Esophagus muscularis mucosa (tissue), 4 donors: Measurements from ENCODE around the gene CLTA. TPM values are rescaled to one million over a fixed set of nuclear protein-coding genes. Genes with fewer than 3 reads are reported as not detected.

Experiments used
- DNase-seq: peaks from one replicate; pipeline ENCODE4 v3.0.0-alpha.2; 2017; ENCODE audit errors: extremely low spot score
- H3K27ac ChIP-seq, 4 donors: fragments of 200-600 bp; sonication (generic); replicated peaks in 1 of 4; 1 replicate in 3 of 4; 2 replicates in 1 of 4; pipeline ENCODE4 v1.5.1; 2016 to 2019; ENCODE audit warnings: mild to moderate bottlenecking in 1 of 4
- H3K27me3 ChIP-seq, 4 donors: fragments of 200-600 bp; sonication (generic); one replicate each; pipeline versions ENCODE4 v1.5.1 to v1.6.0; 2016 to 2019
- H3K36me3 ChIP-seq, 4 donors: fragments of 200-600 bp; sonication (generic); one replicate each; pipeline ENCODE4 v1.5.1; 2016 to 2019
- H3K4me1 ChIP-seq, 4 donors: fragments of 200-600 bp; sonication (generic); one replicate each; pipeline ENCODE4 v1.5.1; 2016 to 2019
- H3K4me3 ChIP-seq, 4 donors: fragments of 200-600 bp; sonication (generic); 1 replicate in 2 of 4; 2 replicates in 2 of 4; pipeline ENCODE4 v1.5.1; 2016 to 2019; ENCODE audit warnings: mild to moderate bottlenecking in 4 of 4, moderate library complexity in 1 of 4
- H3K9me3 ChIP-seq, 4 donors: fragments of 200-600 bp; sonication (generic); 1 replicate in 3 of 4; 2 replicates in 1 of 4; pipeline ENCODE4 v1.5.1; 2016 to 2019
- EP300 ChIP-seq: sonication (generic); formaldehyde crosslinking; IDR thresholded peaks from one replicate; pipeline ENCODE4 v1.6.1; 2017; ENCODE audit warnings: antibody characterized with exemption
- POLR2A ChIP-seq: fragments of 450-650 bp; IDR thresholded peaks from one replicate; pipeline ENCODE4 v1.6.1; 2017; ENCODE audit warnings: antibody characterized with exemption, moderate library complexity, mild to moderate bottlenecking, low read depth
- POLR2AphosphoS5 ChIP-seq, 2 donors: sonication (generic); formaldehyde crosslinking; IDR thresholded peaks; one replicate each; pipeline ENCODE4 v1.6.1; 2017; ENCODE audit warnings: antibody characterized with exemption in 2 of 2
- WGBS: methylation state at CpG from one replicate; pipeline ENCODE4 v1.1.5; 2018; 5-methylcytosine and 5-hydroxymethylcytosine counted together
- intact Hi-C: fragments of 100-400 bp; cut with DNase I; formaldehyde crosslinking; loops from one replicate; pipeline ENCODE4 v1.15.1; 2023
- total RNA-seq, 4 donors: library from RNA; depleted of rRNA; stranded (reverse); fragments of >200 nt; gene quantifications; one replicate each; pipeline versions ENCODE4 v1.1.0 to v1.2.1, GENCODE V29; 2016
- TF ChIP-seq, protein P1 (sequence below), 3 experiments: fragments of 200-600 bp in 2 of 3; fragments of 450-650 bp in 1 of 3; sonication (generic) in 2 of 3; IDR thresholded peaks; one replicate each; pipeline ENCODE4 v1.5.1; 2017 to 2019; ENCODE audit warnings: antibody characterized with exemption in 3 of 3, mild to moderate bottlenecking in 2 of 3, moderate library complexity in 1 of 3

Gene CLTA
- total RNA-seq, 4 donors from 2014 or later: 125 to 178 (median 159) TPM

GRCh38 chr9:36258996-36259533 lies 68.3 kb downstream of the CLTA start:
- H3K9me3 ChIP-seq: no peaks in the 10 kb centered on the region
- 47% methylated on average over 7 of the region's 7 CpGs for WGBS
- H3K4me3 ChIP-seq: peak overlapping the region; percentile 80 to 97 (median 89)
- H3K4me1 ChIP-seq: peaks cover 12 to 31% (median 22%) of the 10 kb centered on the region in 4 donors
- peak overlapping the region; percentile 97 to 100 (median 98) for H3K27ac ChIP-seq
- TF ChIP-seq POLR2AphosphoS5 (IDR thresholded peaks at IDR 0.05) (no peak), EP300 (no peak), POLR2A (no peak)
- TF ChIP-seq, protein P1, sequence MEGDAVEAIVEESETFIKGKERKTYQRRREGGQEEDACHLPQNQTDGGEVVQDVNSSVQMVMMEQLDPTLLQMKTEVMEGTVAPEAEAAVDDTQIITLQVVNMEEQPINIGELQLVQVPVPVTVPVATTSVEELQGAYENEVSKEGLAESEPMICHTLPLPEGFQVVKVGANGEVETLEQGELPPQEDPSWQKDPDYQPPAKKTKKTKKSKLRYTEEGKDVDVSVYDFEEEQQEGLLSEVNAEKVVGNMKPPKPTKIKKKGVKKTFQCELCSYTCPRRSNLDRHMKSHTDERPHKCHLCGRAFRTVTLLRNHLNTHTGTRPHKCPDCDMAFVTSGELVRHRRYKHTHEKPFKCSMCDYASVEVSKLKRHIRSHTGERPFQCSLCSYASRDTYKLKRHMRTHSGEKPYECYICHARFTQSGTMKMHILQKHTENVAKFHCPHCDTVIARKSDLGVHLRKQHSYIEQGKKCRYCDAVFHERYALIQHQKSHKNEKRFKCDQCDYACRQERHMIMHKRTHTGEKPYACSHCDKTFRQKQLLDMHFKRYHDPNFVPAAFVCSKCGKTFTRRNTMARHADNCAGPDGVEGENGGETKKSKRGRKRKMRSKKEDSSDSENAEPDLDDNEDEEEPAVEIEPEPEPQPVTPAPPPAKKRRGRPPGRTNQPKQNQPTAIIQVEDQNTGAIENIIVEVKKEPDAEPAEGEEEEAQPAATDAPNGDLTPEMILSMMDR (IDR thresholded peaks at IDR 0.05): no peak
- no peak for DNase-seq
- intact Hi-C loops: loop anchor here (10.0 kb wide), 1 partner anchor 64 kb away; the partner anchor contains the start of gene CLTA
- H3K36me3 ChIP-seq: peaks cover 0 to 1% (median 0%) of the 10 kb centered on the region in 4 donors
- no peaks in the 10 kb centered on the region for H3K27me3 ChIP-seq

Other genes with a start within 250 kb of the CLTA start
- gene OR2S2, start 232.8 kb upstream of the CLTA start, total RNA-seq: not detected
- gene RECK, start 154.0 kb upstream of the CLTA start, total RNA-seq: 10 to 100 TPM; 16.6 to 24.2 (median 19.0) TPM
- 10 to 100 TPM; 51.3 to 84.9 (median 59.6) TPM for gene GLIPR2, start 54.2 kb upstream of the CLTA start, total RNA-seq
- gene CCIN, start 21.5 kb upstream of the CLTA start, total RNA-seq: 1 to 10 TPM in 1 of 4 donors, under 1 TPM in 3; 0.39 to 1.0 (median 0.46) TPM
- 10 to 100 TPM; 25.3 to 35.6 (median 29.9) TPM for gene GNE, start 67.5 kb downstream of the CLTA start, total RNA-seq
- gene RNF38, start 209.3 kb downstream of the CLTA start, total RNA-seq: 10 to 100 TPM; 40.7 to 63.1 (median 49.1) TPM